ENCODE data around the gene ZBTB40. TPM values are rescaled to one million over a fixed set of nuclear protein-coding genes. Genes with fewer than 3 reads are reported as not detected.

ZBTB40 gene
- total and polyA plus RNA-seq, 2 experiments from 2014 or later, result 7.3 to 18.1 TPM

DNA sequence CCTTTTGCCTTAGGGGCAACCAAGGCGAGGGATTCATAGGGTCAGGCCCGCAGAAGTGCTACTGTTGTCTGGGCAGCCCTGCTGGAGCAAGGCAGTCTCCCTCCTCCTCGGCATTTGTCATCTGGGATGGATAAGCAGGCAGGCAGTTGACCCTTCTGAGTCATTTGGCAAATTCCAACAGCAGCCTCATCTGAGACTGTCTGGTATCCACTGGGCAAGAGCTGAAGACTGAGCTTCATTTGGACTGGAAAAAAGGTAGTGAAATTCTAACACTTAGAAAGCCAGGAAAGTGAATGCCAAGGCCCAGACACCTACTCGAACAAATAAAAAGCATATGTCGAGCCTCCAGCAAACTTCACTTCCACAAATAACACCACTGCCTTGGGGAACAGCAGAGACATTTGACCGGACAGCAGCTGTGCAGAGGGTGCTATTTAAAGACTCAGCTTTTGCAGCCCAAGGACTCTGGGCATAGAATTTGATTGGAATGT lies 4.0 kb upstream of the ZBTB40 start:
- no peak for DNase-seq (ENCODE audit: low spot score)
- H3K4me2 ChIP-seq, result no peak overlapping the region

DNA sequence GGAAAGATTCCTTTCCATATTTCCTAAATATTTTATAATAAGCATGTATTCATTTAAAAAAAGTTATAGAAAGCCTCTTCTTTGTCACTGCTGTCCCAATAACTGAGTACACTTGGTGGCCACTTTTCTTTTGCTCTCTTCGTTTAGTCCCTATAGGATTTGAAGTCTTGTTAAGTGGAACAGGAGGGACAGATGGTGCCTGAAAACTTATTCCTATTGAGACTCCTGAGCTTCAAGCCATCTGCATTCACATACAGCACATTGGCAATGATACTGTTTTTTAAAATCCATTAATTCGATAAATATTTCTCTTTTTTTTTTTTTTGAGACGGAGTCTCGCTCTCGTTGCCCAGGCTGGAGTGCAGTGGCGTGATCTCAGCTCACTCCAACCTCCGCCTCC lies 2.0 kb upstream of the ZBTB40 start:
- Histone ChIP-seq H2AFZ (no peak overlapping the region), H3K9me2 (replicated peaks; ENCODE audit: insufficient read depth) (no peaks in the 10 kb centered on the region), H3K4me2 (no peak overlapping the region), H4K20me1 (ENCODE audit: insufficient read depth, poor library complexity, severe bottlenecking) (peaks cover under 1% of the 10 kb centered on the region), H3K36me3 (replicated peaks; ENCODE audit: insufficient read depth, low read depth) (no peaks in the 10 kb centered on the region), H3K4me1 (ENCODE audit: insufficient read depth) (peaks cover 29% of the 10 kb centered on the region), H3K27ac (no peak overlapping the region), H3K9me3 (ENCODE audit: low read depth) (no peaks in the 10 kb centered on the region), H3K79me2 (peaks cover 20% of the 10 kb centered on the region), H3K4me3 (no peak overlapping the region), H3K27me3 (no peaks in the 10 kb centered on the region)
- DNase-seq (ENCODE audit: low spot score), result no peak
- WGBS (ENCODE audit: low lambda C conversion rate, missing lambda C conversion rate), result 91% methylated on average over 7 of the region's 7 CpGs
- TF ChIP-seq, protein P1, sequence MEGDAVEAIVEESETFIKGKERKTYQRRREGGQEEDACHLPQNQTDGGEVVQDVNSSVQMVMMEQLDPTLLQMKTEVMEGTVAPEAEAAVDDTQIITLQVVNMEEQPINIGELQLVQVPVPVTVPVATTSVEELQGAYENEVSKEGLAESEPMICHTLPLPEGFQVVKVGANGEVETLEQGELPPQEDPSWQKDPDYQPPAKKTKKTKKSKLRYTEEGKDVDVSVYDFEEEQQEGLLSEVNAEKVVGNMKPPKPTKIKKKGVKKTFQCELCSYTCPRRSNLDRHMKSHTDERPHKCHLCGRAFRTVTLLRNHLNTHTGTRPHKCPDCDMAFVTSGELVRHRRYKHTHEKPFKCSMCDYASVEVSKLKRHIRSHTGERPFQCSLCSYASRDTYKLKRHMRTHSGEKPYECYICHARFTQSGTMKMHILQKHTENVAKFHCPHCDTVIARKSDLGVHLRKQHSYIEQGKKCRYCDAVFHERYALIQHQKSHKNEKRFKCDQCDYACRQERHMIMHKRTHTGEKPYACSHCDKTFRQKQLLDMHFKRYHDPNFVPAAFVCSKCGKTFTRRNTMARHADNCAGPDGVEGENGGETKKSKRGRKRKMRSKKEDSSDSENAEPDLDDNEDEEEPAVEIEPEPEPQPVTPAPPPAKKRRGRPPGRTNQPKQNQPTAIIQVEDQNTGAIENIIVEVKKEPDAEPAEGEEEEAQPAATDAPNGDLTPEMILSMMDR (IDR thresholded peaks at IDR 0.05; ENCODE audit: poor library complexity), result no peak
- TF ChIP-seq EZH2 (IDR thresholded peaks at IDR 0.05; ENCODE audit: borderline replicate concordance) (no peak), EZH2phosphoT487 (IDR thresholded peaks at IDR 0.05; ENCODE audit: low read depth, severe bottlenecking, unreplicated experiment) (no peak)

More for the DNA sequence above, 4.0 kb upstream of the ZBTB40 start:
- Histone ChIP-seq H3K79me2 (peaks cover under 1% of the 10 kb centered on the region), H3K9me3 (ENCODE audit: low read depth) (no peaks in the 10 kb centered on the region), H2AFZ (no peak overlapping the region), H3K4me1 (ENCODE audit: insufficient read depth) (peaks cover 19% of the 10 kb centered on the region), H3K36me3 (replicated peaks; ENCODE audit: insufficient read depth, low read depth) (no peaks in the 10 kb centered on the region), H4K20me1 (ENCODE audit: insufficient read depth, poor library complexity, severe bottlenecking) (no peaks in the 10 kb centered on the region), H3K9me2 (replicated peaks; ENCODE audit: insufficient read depth) (no peaks in the 10 kb centered on the region), H3K4me3 (no peak overlapping the region), H3K27ac (peak overlapping the region; percentile 20), H3K27me3 (no peaks in the 10 kb centered on the region)
- WGBS (ENCODE audit: low lambda C conversion rate, missing lambda C conversion rate), result 45% methylated on average over 6 of the region's 6 CpGs
- TF ChIP-seq, protein P1 (IDR thresholded peaks at IDR 0.05; ENCODE audit: poor library complexity), result no peak
- TF ChIP-seq EZH2 (IDR thresholded peaks at IDR 0.05; ENCODE audit: borderline replicate concordance) (no peak), EZH2phosphoT487 (IDR thresholded peaks at IDR 0.05; ENCODE audit: low read depth, severe bottlenecking, unreplicated experiment) (no peak)

DNA sequence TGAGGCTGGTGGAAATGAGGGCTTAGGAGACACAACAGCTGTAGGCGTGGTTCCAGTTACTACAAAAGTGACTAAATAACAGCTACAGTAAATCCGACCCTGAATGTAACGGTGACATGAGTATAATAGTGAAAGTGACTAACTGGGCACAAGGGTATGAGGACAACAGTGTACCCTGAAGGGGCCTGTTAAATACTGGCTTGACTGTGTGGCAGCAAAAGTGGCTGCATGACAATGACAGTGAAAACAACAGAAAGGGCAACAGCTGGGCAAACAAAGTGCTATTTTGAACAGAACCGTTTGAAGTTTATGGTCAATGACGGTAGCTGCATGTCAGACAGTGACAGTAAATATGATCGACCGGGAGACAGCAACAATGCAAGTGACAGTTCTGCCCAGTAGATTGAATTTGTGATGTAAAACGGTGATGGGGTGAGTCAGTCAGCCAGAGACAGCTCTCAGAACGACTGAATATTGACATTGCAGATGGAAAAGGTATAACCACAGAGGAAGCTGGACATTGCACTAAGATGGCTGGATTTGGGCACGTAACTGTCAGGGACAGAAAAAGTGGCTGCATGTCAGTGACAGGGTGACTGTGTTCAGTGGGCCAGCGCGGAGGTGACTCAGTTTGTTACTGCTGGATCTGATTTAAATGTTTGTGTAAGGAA lies 1.2 kb upstream of the ZBTB40 start:
- no peaks in the 10 kb centered on the region for H3K9me3 ChIP-seq (ENCODE audit: low read depth)
- no peaks in the 10 kb centered on the region for H3K9me2 ChIP-seq (replicated peaks; ENCODE audit: insufficient read depth)
- no peak overlapping the region for H3K4me2 ChIP-seq
- H4K20me1 ChIP-seq (ENCODE audit: insufficient read depth, poor library complexity, severe bottlenecking), result peaks cover 3% of the 10 kb centered on the region
- 71% methylated on average over 12 of the region's 12 CpGs for WGBS (ENCODE audit: low lambda C conversion rate, missing lambda C conversion rate)
- peak overlapping the region; percentile 82 for H2AFZ ChIP-seq
- H3K79me2 ChIP-seq, result peaks cover 29% of the 10 kb centered on the region
- H3K4me3 ChIP-seq, result no peak overlapping the region
- H3K4me1 ChIP-seq (ENCODE audit: insufficient read depth), result peaks cover 38% of the 10 kb centered on the region
- no peaks in the 10 kb centered on the region for H3K36me3 ChIP-seq (replicated peaks; ENCODE audit: insufficient read depth, low read depth)
- H3K27ac ChIP-seq, result peak overlapping the region; percentile 92
- TF ChIP-seq, protein P1 (IDR thresholded peaks at IDR 0.05; ENCODE audit: poor library complexity), result no peak
- TF ChIP-seq EZH2 (IDR thresholded peaks at IDR 0.05; ENCODE audit: borderline replicate concordance) (no peak), EZH2phosphoT487 (IDR thresholded peaks at IDR 0.05; ENCODE audit: low read depth, severe bottlenecking, unreplicated experiment) (no peak)
- H3K27me3 ChIP-seq, result no peaks in the 10 kb centered on the region
- no peak for DNase-seq (ENCODE audit: low spot score)

Data from hepatocyte (in vitro differentiated cells).